NT2/D1 (cell line): ENCODE measurements around the gene GPR135.

ENCODE experiments used
- DNase-seq: peaks from one replicate; pipeline ENCODE4 v3.0.0-alpha.2; 2011; ENCODE audit warnings: low read depth, low spot score
- H3K27me3 ChIP-seq: 2 replicates; pipeline ENCODE4 v1.6.0; 2011; ENCODE audit warnings: mild to moderate bottlenecking; ENCODE audit not compliant: insufficient read length, insufficient read depth
- H3K36me3 ChIP-seq: 2 replicates; pipeline ENCODE4 v1.6.1; 2011; ENCODE audit warnings: mild to moderate bottlenecking, low read length, mixed read lengths; ENCODE audit not compliant: insufficient read depth, insufficient read length
- H3K4me1 ChIP-seq: 2 replicates; pipeline ENCODE4 v1.5.1; 2011; ENCODE audit not compliant: insufficient read depth, insufficient read length
- H3K4me3 ChIP-seq: 2 replicates; pipeline ENCODE4 v1.5.1; 2011; ENCODE audit warnings: low read depth; ENCODE audit not compliant: insufficient read length
- H3K9ac ChIP-seq: 2 replicates; pipeline ENCODE4 v1.6.0; 2011; ENCODE audit warnings: low read depth; ENCODE audit not compliant: insufficient read length
- H3K9me3 ChIP-seq: 2 replicates; pipeline ENCODE4 v1.5.1; 2011; ENCODE audit warnings: mild to moderate bottlenecking, low read length; ENCODE audit not compliant: insufficient read depth
- SUZ12 ChIP-seq: IDR thresholded peaks from 2 replicates; pipeline ENCODE4 v1.6.1; 2011; ENCODE audit not compliant: insufficient read length, insufficient read depth; ENCODE audit errors: extremely low read depth
- YY1 ChIP-seq: IDR thresholded peaks from 2 replicates; pipeline ENCODE4 v1.6.1; 2011; ENCODE audit not compliant: insufficient read length, insufficient read depth
- ZNF274 ChIP-seq: IDR thresholded peaks from 2 replicates; pipeline ENCODE4 v1.6.1; 2011; ENCODE audit warnings: mild to moderate bottlenecking, low read depth, low read length

Gene GPR135

DNA sequence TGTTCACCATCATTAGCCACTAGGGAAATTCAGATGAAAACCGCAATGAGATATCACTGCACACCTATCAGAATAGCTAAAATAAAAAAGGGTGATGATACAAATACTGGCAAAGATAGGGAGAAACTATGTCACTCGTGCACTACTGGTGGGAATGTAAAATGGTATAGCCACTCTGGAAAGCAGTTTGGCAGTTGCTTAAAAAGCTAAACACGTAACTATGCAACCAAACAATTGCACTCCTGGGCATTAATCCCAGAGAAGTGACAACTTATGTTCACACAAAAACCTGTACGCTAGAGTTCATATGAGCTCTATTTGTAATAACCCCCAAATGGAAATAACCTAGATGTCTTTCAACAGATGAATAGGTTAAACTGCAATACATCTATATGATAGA, 35.4 kb downstream of the GPR135 start:
- no peak overlapping the region for H3K4me3 ChIP-seq
- no peak overlapping the region for H3K9ac ChIP-seq
- H3K36me3 ChIP-seq, result no peaks in the 10 kb centered on the region
- no peak for DNase-seq
- no peaks in the 10 kb centered on the region for H3K4me1 ChIP-seq
- no peaks in the 10 kb centered on the region for H3K27me3 ChIP-seq
- H3K9me3 ChIP-seq, result no peaks in the 10 kb centered on the region
- TF ChIP-seq YY1, result no peak
- TF ChIP-seq SUZ12, result no peak
- TF ChIP-seq ZNF274, result no peak

DNA sequence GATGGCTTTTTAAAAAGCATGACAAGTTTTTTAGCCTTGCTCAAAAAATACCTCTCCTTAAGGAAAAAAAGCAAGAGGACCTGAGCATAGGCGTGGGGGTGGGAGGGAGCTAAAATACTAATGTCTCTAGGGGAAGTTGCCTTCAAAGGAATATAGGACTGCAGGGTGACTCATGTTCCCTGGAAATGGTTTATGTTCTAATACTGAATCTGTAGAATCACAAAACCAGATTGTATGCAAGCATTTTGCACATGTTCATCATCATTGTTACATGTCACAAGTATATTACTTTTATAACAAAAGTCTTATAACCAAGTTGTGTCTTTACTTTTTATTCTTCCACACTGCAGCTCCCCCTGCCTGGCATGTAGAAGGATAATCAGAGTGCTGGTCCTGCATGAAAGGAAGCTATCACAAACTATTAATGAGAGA, 36.6 kb downstream of the GPR135 start:
- no peak overlapping the region for H3K9ac ChIP-seq
- DNase-seq, result no peak
- TF ChIP-seq SUZ12, result no peak
- TF ChIP-seq YY1, result no peak
- TF ChIP-seq ZNF274, result no peak
- no peaks in the 10 kb centered on the region for H3K4me1 ChIP-seq
- no peaks in the 10 kb centered on the region for H3K9me3 ChIP-seq
- H3K4me3 ChIP-seq, result no peak overlapping the region
- H3K27me3 ChIP-seq, result no peaks in the 10 kb centered on the region
- H3K36me3 ChIP-seq, result no peaks in the 10 kb centered on the region

GRCh38 chr14:59427653-59428580, 37.3 kb downstream of the GPR135 start:
- Histone ChIP-seq H3K4me3 (no peak overlapping the region), H3K36me3 (no peaks in the 10 kb centered on the region), H3K27me3 (no peaks in the 10 kb centered on the region), H3K4me1 (no peaks in the 10 kb centered on the region), H3K9me3 (no peaks in the 10 kb centered on the region), H3K9ac (no peak overlapping the region)
- no peak for DNase-seq
- no peak for TF ChIP-seq ZNF274
- no peak for TF ChIP-seq YY1
- TF ChIP-seq SUZ12, result no peak

- H3K36me3 ChIP-seq, result no peaks in the 10 kb centered on the region
- no peaks in the 10 kb centered on the region for H3K27me3 ChIP-seq
- no peaks in the 10 kb centered on the region for H3K9me3 ChIP-seq
- H3K4me3 ChIP-seq, result no peak overlapping the region
- DNase-seq, result no peak
- TF ChIP-seq SUZ12 (no peak), ZNF274 (no peak), YY1 (no peak)
- H3K4me1 ChIP-seq, result no peaks in the 10 kb centered on the region
- no peak overlapping the region for H3K9ac ChIP-seq
Measured at GRCh38 chr14:59425322-59425935, 39.8 kb downstream of the GPR135 start.

GRCh38 chr14:59424341-59425071, 40.7 kb downstream of the GPR135 start:
- no peak overlapping the region for H3K4me3 ChIP-seq
- DNase-seq, result no peak
- no peaks in the 10 kb centered on the region for H3K9me3 ChIP-seq
- no peaks in the 10 kb centered on the region for H3K4me1 ChIP-seq
- no peaks in the 10 kb centered on the region for H3K27me3 ChIP-seq
- TF ChIP-seq ZNF274, result no peak
- no peak for TF ChIP-seq SUZ12
- no peak for TF ChIP-seq YY1
- no peaks in the 10 kb centered on the region for H3K36me3 ChIP-seq
- no peak overlapping the region for H3K9ac ChIP-seq

DNA sequence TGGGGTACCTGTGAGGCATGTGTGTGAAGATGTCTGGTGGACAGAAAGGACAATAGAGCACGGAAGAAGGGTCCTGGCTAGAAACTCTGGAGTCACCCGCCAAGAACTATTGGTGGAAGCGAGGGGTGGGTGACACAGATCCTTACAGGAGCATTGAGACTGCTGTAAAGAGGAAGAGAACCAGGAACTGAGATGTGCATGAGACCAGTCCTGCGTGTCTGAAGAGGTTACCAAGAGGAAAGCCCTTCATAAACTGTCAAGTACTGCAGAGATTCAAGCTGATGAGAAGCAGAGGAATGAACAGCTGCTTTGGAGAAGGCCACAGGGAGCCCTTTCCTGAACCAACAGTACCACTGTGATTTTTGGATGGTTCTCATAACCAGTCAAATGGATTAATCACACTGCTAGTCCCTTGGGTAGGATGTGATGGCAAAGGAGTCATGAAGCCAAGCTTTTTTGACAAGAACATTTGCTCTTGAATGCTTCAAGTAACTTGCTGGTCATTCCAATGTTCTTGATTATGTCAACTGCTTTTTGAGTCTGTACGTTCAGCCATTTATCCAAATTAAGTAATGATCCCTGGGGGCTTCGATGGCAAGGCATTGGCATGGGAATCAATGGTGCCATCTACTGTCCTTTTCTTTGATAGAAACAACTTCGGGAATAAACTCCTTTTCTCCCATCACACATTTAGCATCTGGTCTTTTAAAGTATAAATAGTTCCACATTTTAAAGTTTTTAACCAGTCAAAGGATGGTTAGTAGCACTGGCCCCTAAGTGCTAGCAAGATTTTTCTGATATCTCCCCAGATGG, 42.9 kb downstream of the GPR135 start:
- DNase-seq, result no peak

More for the DNA sequence above, 42.9 kb downstream of the GPR135 start:
- H3K36me3 ChIP-seq, result no peaks in the 10 kb centered on the region
- no peak overlapping the region for H3K4me3 ChIP-seq
- TF ChIP-seq SUZ12 (no peak), ZNF274 (no peak), YY1 (no peak)
- H3K9me3 ChIP-seq, result no peaks in the 10 kb centered on the region
- H3K27me3 ChIP-seq, result no peaks in the 10 kb centered on the region
- H3K9ac ChIP-seq, result no peak overlapping the region
- no peaks in the 10 kb centered on the region for H3K4me1 ChIP-seq
